MCF 10A (cell line): ENCODE data around the gene INHBC. TPM values are rescaled to one million over a fixed set of nuclear protein-coding genes. Genes with fewer than 3 reads are reported as not detected.

Experiments
- BruUV-seq: library from RNA; stranded (reverse); fragments of 400-500 nt; replicated peaks from 2 replicates; lab custom pipeline; 2021; lab: Mats Ljungman, UMichigan
- CTCF ChIA-PET: fragments of 300-600 bp; sonication (Branson Sonifier 250); formaldehyde crosslinking; extraction: SDS; loops from one replicate; lab custom pipeline; 2021; ENCODE audit warnings: antibody characterized with exemption, inconsistent platforms; lab: Yijun Ruan, JAX
- POLR2A ChIA-PET: fragments of 300-600, 350-650 bp; sonication (Branson Sonifier 250); formaldehyde crosslinking; extraction: SDS; loops from one replicate; lab custom pipeline; 2020; ENCODE audit warnings: antibody characterized with exemption, inconsistent platforms; lab: Yijun Ruan, JAX
- DNase-seq: peaks from one replicate; pipeline ENCODE4 v3.0.0-alpha.2; 2018; ENCODE audit not compliant: unreplicated experiment
- H3K27ac Mint-ChIP-seq: one replicate; pipeline ENCODE4 v1.8.0; 2022; ENCODE audit warnings: mild to moderate bottlenecking, low read depth, mixed read lengths; ENCODE audit not compliant: unreplicated experiment
- H3K27me3 Mint-ChIP-seq: one replicate; pipeline ENCODE4 v1.8.0; 2022; ENCODE audit warnings: mixed read lengths; ENCODE audit not compliant: insufficient read depth, unreplicated experiment
- H3K36me3 Mint-ChIP-seq: one replicate; pipeline ENCODE4 v1.8.0; 2022; ENCODE audit warnings: mild to moderate bottlenecking, moderate library complexity, mixed read lengths; ENCODE audit not compliant: insufficient read depth, unreplicated experiment
- H3K4me1 Mint-ChIP-seq: one replicate; pipeline ENCODE4 v1.8.0; 2022; ENCODE audit warnings: mixed read lengths; ENCODE audit not compliant: insufficient read depth, unreplicated experiment
- H3K4me3 Mint-ChIP-seq: one replicate; pipeline ENCODE4 v1.8.0; 2022; ENCODE audit warnings: mild to moderate bottlenecking, moderate library complexity, mixed read lengths; ENCODE audit not compliant: unreplicated experiment
- H3K9me3 Mint-ChIP-seq: one replicate; pipeline ENCODE4 v1.8.0; 2022; ENCODE audit warnings: mixed read lengths; ENCODE audit not compliant: unreplicated experiment
- CTCF ChIP-seq: fragments of 200-600 bp; IDR thresholded peaks from one replicate; pipeline ENCODE4 v1.8.0; 2022; ENCODE audit warnings: antibody characterized with exemption, mild to moderate bottlenecking; ENCODE audit not compliant: unreplicated experiment
- intact Hi-C: fragments of 100-400 bp; cut with micrococcal nuclease; formaldehyde crosslinking; loops from 2 replicates; pipeline ENCODE4 v1.14.1; 2022
- total RNA-seq: library from RNA; stranded (reverse); gene quantifications from 2 replicates; pipeline ENCODE4 v1.2.3, GENCODE V29; 2022

The INHBC gene
- total RNA-seq, 1 experiment from 2014 or later, result not detected

DNA sequence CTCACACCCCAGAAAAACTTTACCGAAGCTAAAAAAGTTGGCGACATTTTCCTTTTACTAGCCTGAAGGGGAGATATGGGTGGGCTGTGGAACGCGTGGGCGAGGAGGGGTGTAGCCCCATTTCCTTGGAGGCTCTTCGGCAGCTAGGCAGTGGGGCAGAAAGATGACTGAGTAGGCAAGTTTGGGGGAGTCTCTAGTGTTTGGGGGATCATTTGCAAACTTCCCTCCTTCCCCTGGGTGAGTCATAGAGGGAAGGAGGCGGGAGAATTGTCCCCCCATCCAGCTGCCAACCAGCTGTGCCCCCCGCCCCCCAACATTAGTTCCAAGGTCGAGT, 27.3 kb downstream of the INHBC start:
- no peak for DNase-seq
- intact Hi-C loops, result no loop called here
- peaks cover 54% of the 10 kb centered on the region for H3K27me3 Mint-ChIP-seq
- no peaks in the 10 kb centered on the region for H3K9me3 Mint-ChIP-seq
- no peak for TF ChIP-seq CTCF
- H3K4me1 Mint-ChIP-seq, result peaks cover 27% of the 10 kb centered on the region
- CTCF ChIA-PET, result interaction anchor here (0.5 to 6.6 kb wide), 17 partner anchors 9 to 446 kb away, joined by 3 to 59 read pairs (median 4); partner anchors contain the start of genes ARHGAP9, INHBE and OS9
- H3K36me3 Mint-ChIP-seq, result peaks cover 9% of the 10 kb centered on the region
- POLR2A ChIA-PET, result interaction anchor here (0.7 to 2.0 kb wide), 4 partner anchors 10 to 224 kb away, joined by 3 to 7 read pairs (median 4); no protein-coding TSS in a partner anchor
- H3K4me3 Mint-ChIP-seq, result peak overlapping the region; percentile 70
- BruUV-seq, result no TSS peak
- no peak overlapping the region for H3K27ac Mint-ChIP-seq

DNA sequence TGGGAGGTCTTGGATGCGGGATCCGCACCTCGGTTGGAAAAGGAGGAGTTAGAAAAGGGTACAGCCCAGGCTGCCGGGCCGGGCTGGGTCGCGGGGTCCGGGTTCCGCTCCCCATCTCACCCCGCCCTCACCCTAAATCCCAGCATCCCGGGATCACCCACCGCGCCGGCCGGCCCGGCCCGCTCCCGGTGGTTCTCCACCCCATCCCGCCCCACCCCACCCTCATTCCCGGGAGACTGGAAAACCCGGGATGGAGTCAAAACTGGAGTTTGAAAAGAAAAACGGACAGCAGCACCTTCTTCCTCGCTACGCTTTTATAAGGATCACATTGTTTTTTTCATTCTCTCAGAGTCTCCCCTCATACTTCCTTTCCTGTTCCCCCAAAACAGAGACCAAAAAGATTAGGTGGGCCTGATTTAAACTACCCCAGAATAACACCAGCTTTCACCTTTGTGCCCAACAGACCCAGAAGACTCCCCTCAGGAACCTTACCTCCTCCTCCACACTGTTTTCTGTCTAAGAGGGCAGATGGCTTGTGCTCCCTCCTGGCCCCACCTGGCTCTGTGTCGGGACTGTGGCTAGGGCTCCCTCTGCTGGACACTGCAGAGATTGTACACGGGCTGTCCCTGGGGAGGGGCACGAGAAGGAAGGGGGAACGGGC, 27.8 kb downstream of the INHBC start:
- ChIA-PET CTCF (interaction anchor here (0.6 to 6.6 kb wide), 24 partner anchors 9 to 413 kb away, joined by 3 to 59 read pairs (median 4); partner anchors contain the start of genes ARHGAP9, INHBC, INHBE and OS9), POLR2A (interaction anchor here (0.6 to 2.0 kb wide), 5 partner anchors 10 to 225 kb away, joined by 3 to 7 read pairs (median 3); no protein-coding TSS in a partner anchor)
- intact Hi-C loops, result no loop called here
- BruUV-seq, result no TSS peak
- DNase-seq, result peak; percentile 92
- Mint-ChIP-seq H3K36me3 (peaks cover 9% of the 10 kb centered on the region), H3K9me3 (no peaks in the 10 kb centered on the region), H3K27me3 (peaks cover 59% of the 10 kb centered on the region), H3K27ac (peak overlapping the region; percentile 67), H3K4me1 (peaks cover 25% of the 10 kb centered on the region), H3K4me3 (peak overlapping the region; percentile 70)
- TF ChIP-seq CTCF, result peak; percentile 93

DNA sequence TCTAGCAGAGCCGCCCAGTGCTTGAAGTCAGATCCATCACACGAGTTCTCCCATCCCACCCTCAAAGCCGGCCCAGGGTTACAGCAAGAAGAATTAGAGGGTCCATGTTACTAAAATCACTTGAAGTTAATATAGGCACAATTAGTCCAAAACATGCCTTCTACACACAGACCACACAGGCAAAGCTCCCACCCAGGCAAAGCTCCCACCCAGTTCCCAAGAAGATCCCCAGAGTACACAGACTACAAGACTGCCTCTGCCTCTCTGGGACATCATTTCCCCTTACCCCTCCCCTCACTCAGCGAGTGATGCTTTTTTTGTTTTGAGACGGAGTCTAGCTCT, 28.3 kb downstream of the INHBC start:
- Mint-ChIP-seq H3K27me3 (peaks cover 64% of the 10 kb centered on the region), H3K4me1 (peaks cover 25% of the 10 kb centered on the region), H3K4me3 (peak overlapping the region; percentile 70), H3K27ac (peak overlapping the region; percentile 67), H3K9me3 (no peaks in the 10 kb centered on the region), H3K36me3 (peaks cover 9% of the 10 kb centered on the region)
- ChIA-PET CTCF (interaction anchor here (0.6 to 6.6 kb wide), 26 partner anchors 9 to 414 kb away, joined by 3 to 59 read pairs (median 4); partner anchors contain the start of genes ARHGAP9, INHBC and INHBE), POLR2A (interaction anchor here (0.6 to 2.0 kb wide), 5 partner anchors 11 to 196 kb away, joined by 3 to 7 read pairs (median 4); no protein-coding TSS in a partner anchor)
- intact Hi-C loops, result no loop called here
- no peak for TF ChIP-seq CTCF
- BruUV-seq, result no TSS peak
- DNase-seq, result no peak

GRCh38 chr12:57464569-57464968, 30.0 kb downstream of the INHBC start:
- intact Hi-C loops, result no loop called here
- peaks cover 17% of the 10 kb centered on the region for H3K4me1 Mint-ChIP-seq

More at GRCh38 chr12:57464569-57464968, 30.0 kb downstream of the INHBC start:
- BruUV-seq, result no TSS peak
- no peak for TF ChIP-seq CTCF
- H3K9me3 Mint-ChIP-seq, result no peaks in the 10 kb centered on the region
- H3K27me3 Mint-ChIP-seq, result peaks cover 81% of the 10 kb centered on the region
- DNase-seq, result no peak
- H3K4me3 Mint-ChIP-seq, result no peak overlapping the region
- no peak overlapping the region for H3K27ac Mint-ChIP-seq
- ChIA-PET CTCF (interaction anchor here (0.6 to 6.6 kb wide), 3 partner anchors 12 to 228 kb away, joined by 3 to 59 read pairs (median 4); partner anchors contain the start of gene INHBE), POLR2A (interaction anchor here (1.0 kb wide), 1 partner anchor 8 kb away, joined by 4 read pairs; no protein-coding TSS in a partner anchor)
- peaks cover 4% of the 10 kb centered on the region for H3K36me3 Mint-ChIP-seq
